ENCODE data around the gene KCNK16.

Gene KCNK16

GRCh38 chr6:39365281-39366074 is 43.0 kb upstream of the KCNK16 start:
- Histone ChIP-seq H3K27me3 (no peaks in the 10 kb centered on the region), H3K4me1 (peaks cover 0 to 14% (median 7%) of the 10 kb centered on the region in 4 donors), H3K4me3 (no peak overlapping the region), H3K36me3 (no peaks in the 10 kb centered on the region), H3K27ac (no peak overlapping the region), H3K9me3 (no peaks in the 10 kb centered on the region)
- intact Hi-C loops (cut with DNase I; ENCODE audit: low total_unique reads): loop anchor here (2.0 kb wide), 1 partner anchor 525 kb away; no protein-coding TSS in a partner anchor
- TF ChIP-seq CTCF (IDR thresholded peaks at IDR 0.05): no peak
- DNase-seq: no peak

GRCh38 chr6:39363280-39363679 is 40.8 kb upstream of the KCNK16 start:
- DNase-seq: no peak
- TF ChIP-seq CTCF (IDR thresholded peaks at IDR 0.05): no peak
- no peak overlapping the region for H3K27ac ChIP-seq
- peaks cover 0 to 5% (median 1%) of the 10 kb centered on the region in 4 donors for H3K4me1 ChIP-seq
- H3K36me3 ChIP-seq: no peaks in the 10 kb centered on the region
- intact Hi-C loops (cut with DNase I; ENCODE audit: low total_unique reads): no loop called here
- H3K27me3 ChIP-seq: no peaks in the 10 kb centered on the region
- no peaks in the 10 kb centered on the region for H3K9me3 ChIP-seq
- H3K4me3 ChIP-seq: no peak overlapping the region

- Histone ChIP-seq H3K9me3 (no peaks in the 10 kb centered on the region), H3K4me1 (peaks cover 0 to 5% (median 1%) of the 10 kb centered on the region in 4 donors), H3K27ac (no peak overlapping the region), H3K27me3 (no peaks in the 10 kb centered on the region), H3K4me3 (no peak overlapping the region), H3K36me3 (no peaks in the 10 kb centered on the region)
- DNase-seq: no peak
- TF ChIP-seq CTCF (IDR thresholded peaks at IDR 0.05): no peak
- intact Hi-C loops (cut with DNase I; ENCODE audit: low total_unique reads): no loop called here
Measured at GRCh38 chr6:39362487-39362865, 40.0 kb upstream of the KCNK16 start.

GRCh38 chr6:39361657-39362486 is 39.4 kb upstream of the KCNK16 start:
- DNase-seq: peak; percentile 49 to 77
- intact Hi-C loops (cut with DNase I; ENCODE audit: low total_unique reads): no loop called here
- TF ChIP-seq CTCF (IDR thresholded peaks at IDR 0.05): peak; percentile 74 to 86
- H3K9me3 ChIP-seq: no peaks in the 10 kb centered on the region
- no peaks in the 10 kb centered on the region for H3K36me3 ChIP-seq
- peaks cover 0 to 5% (median 1%) of the 10 kb centered on the region in 4 donors for H3K4me1 ChIP-seq
- H3K27ac ChIP-seq: no peak overlapping the region
- H3K27me3 ChIP-seq: no peaks in the 10 kb centered on the region
- H3K4me3 ChIP-seq: no peak overlapping the region

- DNase-seq: no peak
- Histone ChIP-seq H3K9me3 (no peaks in the 10 kb centered on the region), H3K4me1 (peaks cover 0 to 5% (median 1%) of the 10 kb centered on the region in 4 donors), H3K27ac (no peak overlapping the region), H3K27me3 (no peaks in the 10 kb centered on the region), H3K36me3 (no peaks in the 10 kb centered on the region), H3K4me3 (no peak overlapping the region)
- TF ChIP-seq CTCF (IDR thresholded peaks at IDR 0.05): no peak
- intact Hi-C loops (cut with DNase I; ENCODE audit: low total_unique reads): no loop called here
Measured at GRCh38 chr6:39360378-39360777, 37.9 kb upstream of the KCNK16 start.

Data from tibial artery (tissue), 4 donors.